HG03060 (cell line): ENCODE results near the gene TMEM8B.

Source experiments
- ATAC-seq: cut with Tn5 transposase; IDR thresholded peaks from one replicate; pipeline ENCODE4 v1.9.1; 2021; ENCODE audit warnings: low read depth, moderate number of reproducible peaks; ENCODE audit not compliant: unreplicated experiment

TMEM8B gene

GRCh38 chr9:35839926-35840325 is 10.9 kb downstream of the TMEM8B start:
- no peak for ATAC-seq

- ATAC-seq, result no peak
Measured at GRCh38 chr9:35840881-35841644, 12.0 kb downstream of the TMEM8B start.

- ATAC-seq, result no peak
Measured at GRCh38 chr9:35841645-35841900, 12.5 kb downstream of the TMEM8B start.

GRCh38 chr9:35842020-35842745 is 13.2 kb downstream of the TMEM8B start:
- ATAC-seq, result no peak

GRCh38 chr9:35842795-35843194 is 13.8 kb downstream of the TMEM8B start:
- ATAC-seq, result no peak

- ATAC-seq, result no peak
Measured at GRCh38 chr9:35844628-35845270, 15.7 kb downstream of the TMEM8B start.

- no peak for ATAC-seq
Measured at GRCh38 chr9:35845824-35846771, 17.1 kb downstream of the TMEM8B start.

- ATAC-seq, result peak; percentile 85
Measured at GRCh38 chr9:35847792-35848572, 19.0 kb downstream of the TMEM8B start.

- ATAC-seq, result no peak
Measured at GRCh38 chr9:35852267-35852815, 23.3 kb downstream of the TMEM8B start.

GRCh38 chr9:35852876-35853865 is 24.1 kb downstream of the TMEM8B start:
- ATAC-seq, result no peak

- ATAC-seq, result no peak
Measured at GRCh38 chr9:35854091-35854762, 25.2 kb downstream of the TMEM8B start.

- no peak for ATAC-seq
Measured at GRCh38 chr9:35856206-35856605, 27.2 kb downstream of the TMEM8B start.

GRCh38 chr9:35856882-35857281 is 27.9 kb downstream of the TMEM8B start:
- no peak for ATAC-seq

GRCh38 chr9:35858458-35858857 is 29.4 kb downstream of the TMEM8B start:
- ATAC-seq, result no peak

- ATAC-seq, result no peak
Measured at GRCh38 chr9:35859310-35859989, 30.4 kb downstream of the TMEM8B start.

- ATAC-seq, result no peak
Measured at GRCh38 chr9:35859990-35860339, 30.9 kb downstream of the TMEM8B start.

GRCh38 chr9:35861161-35861897 is 32.3 kb downstream of the TMEM8B start:
- no peak for ATAC-seq
